ENCODE measurements around the gene TMEM213.

The TMEM213 gene

GRCh38 chr7:138825049-138825721 is 27.4 kb downstream of the TMEM213 start:
- no peaks in the 10 kb centered on the region for H3K4me1 ChIP-seq (ENCODE audit: control insufficient read depth, low read length)
- H3K4me2 ChIP-seq (ENCODE audit: low read length) = no peak overlapping the region
- no peaks in the 10 kb centered on the region for H4K20me1 ChIP-seq (ENCODE audit: control insufficient read depth, insufficient read depth, low read depth, low read length)
- no peaks in the 10 kb centered on the region for H3K27me3 ChIP-seq (ENCODE audit: control insufficient read depth, low read length)
- no peak overlapping the region for H3K27ac ChIP-seq (ENCODE audit: low read depth, low read length)
- no peak for TF ChIP-seq EZH2phosphoT487 (IDR thresholded peaks at IDR 0.05; ENCODE audit: borderline replicate concordance, low read length)
- TF ChIP-seq, protein P1, sequence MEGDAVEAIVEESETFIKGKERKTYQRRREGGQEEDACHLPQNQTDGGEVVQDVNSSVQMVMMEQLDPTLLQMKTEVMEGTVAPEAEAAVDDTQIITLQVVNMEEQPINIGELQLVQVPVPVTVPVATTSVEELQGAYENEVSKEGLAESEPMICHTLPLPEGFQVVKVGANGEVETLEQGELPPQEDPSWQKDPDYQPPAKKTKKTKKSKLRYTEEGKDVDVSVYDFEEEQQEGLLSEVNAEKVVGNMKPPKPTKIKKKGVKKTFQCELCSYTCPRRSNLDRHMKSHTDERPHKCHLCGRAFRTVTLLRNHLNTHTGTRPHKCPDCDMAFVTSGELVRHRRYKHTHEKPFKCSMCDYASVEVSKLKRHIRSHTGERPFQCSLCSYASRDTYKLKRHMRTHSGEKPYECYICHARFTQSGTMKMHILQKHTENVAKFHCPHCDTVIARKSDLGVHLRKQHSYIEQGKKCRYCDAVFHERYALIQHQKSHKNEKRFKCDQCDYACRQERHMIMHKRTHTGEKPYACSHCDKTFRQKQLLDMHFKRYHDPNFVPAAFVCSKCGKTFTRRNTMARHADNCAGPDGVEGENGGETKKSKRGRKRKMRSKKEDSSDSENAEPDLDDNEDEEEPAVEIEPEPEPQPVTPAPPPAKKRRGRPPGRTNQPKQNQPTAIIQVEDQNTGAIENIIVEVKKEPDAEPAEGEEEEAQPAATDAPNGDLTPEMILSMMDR (IDR thresholded peaks at IDR 0.05; ENCODE audit: low read depth, low read length, poor library complexity, severe bottlenecking) = no peak
- no peaks in the 10 kb centered on the region for H3K36me3 ChIP-seq (ENCODE audit: control insufficient read depth, low read length)
- no peaks in the 10 kb centered on the region for H3K79me2 ChIP-seq (ENCODE audit: control insufficient read depth, low read length)
- no peaks in the 10 kb centered on the region for H3K9me2 ChIP-seq (replicated peaks; ENCODE audit: control insufficient read depth, low read length)
- no peaks in the 10 kb centered on the region for H3F3A ChIP-seq (ENCODE audit: control insufficient read depth, insufficient read depth)
- no peaks in the 10 kb centered on the region for H3K9me3 ChIP-seq (ENCODE audit: control insufficient read depth, insufficient read depth, low read length)
- H3K4me3 ChIP-seq (ENCODE audit: low read length) = no peak overlapping the region

- no peak overlapping the region for H3K4me2 ChIP-seq (ENCODE audit: low read length)
Observed at GRCh38 chr7:138828302-138828701, 30.5 kb downstream of the TMEM213 start.

GRCh38 chr7:138829335-138829734 is 31.5 kb downstream of the TMEM213 start:
- no peak overlapping the region for H3K4me2 ChIP-seq (ENCODE audit: low read length)
- no peaks in the 10 kb centered on the region for H3K9me2 ChIP-seq (replicated peaks; ENCODE audit: control insufficient read depth, low read length)
- no peaks in the 10 kb centered on the region for H4K20me1 ChIP-seq (ENCODE audit: control insufficient read depth, insufficient read depth, low read depth, low read length)
- H3K9me3 ChIP-seq (ENCODE audit: control insufficient read depth, insufficient read depth, low read length) = no peaks in the 10 kb centered on the region
- H3K36me3 ChIP-seq (ENCODE audit: control insufficient read depth, low read length) = no peaks in the 10 kb centered on the region
- no peak for TF ChIP-seq EZH2phosphoT487 (IDR thresholded peaks at IDR 0.05; ENCODE audit: borderline replicate concordance, low read length)
- TF ChIP-seq, protein P1 (IDR thresholded peaks at IDR 0.05; ENCODE audit: low read depth, low read length, poor library complexity, severe bottlenecking) = no peak
- H3K27me3 ChIP-seq (ENCODE audit: control insufficient read depth, low read length) = no peaks in the 10 kb centered on the region
- no peaks in the 10 kb centered on the region for H3K4me1 ChIP-seq (ENCODE audit: control insufficient read depth, low read length)
- no peak overlapping the region for H3K27ac ChIP-seq (ENCODE audit: low read depth, low read length)
- H3F3A ChIP-seq (ENCODE audit: control insufficient read depth, insufficient read depth) = no peaks in the 10 kb centered on the region
- H3K79me2 ChIP-seq (ENCODE audit: control insufficient read depth, low read length) = no peaks in the 10 kb centered on the region
- H3K4me3 ChIP-seq (ENCODE audit: low read length) = no peak overlapping the region

More at GRCh38 chr7:138828302-138828701, 30.5 kb downstream of the TMEM213 start:
- H3K79me2 ChIP-seq (ENCODE audit: control insufficient read depth, low read length) = no peaks in the 10 kb centered on the region
- TF ChIP-seq EZH2phosphoT487 (IDR thresholded peaks at IDR 0.05; ENCODE audit: borderline replicate concordance, low read length) = no peak
- TF ChIP-seq, protein P1 (IDR thresholded peaks at IDR 0.05; ENCODE audit: low read depth, low read length, poor library complexity, severe bottlenecking) = no peak
- no peaks in the 10 kb centered on the region for H3K27me3 ChIP-seq (ENCODE audit: control insufficient read depth, low read length)
- no peaks in the 10 kb centered on the region for H3F3A ChIP-seq (ENCODE audit: control insufficient read depth, insufficient read depth)
- H3K4me1 ChIP-seq (ENCODE audit: control insufficient read depth, low read length) = no peaks in the 10 kb centered on the region
- no peak overlapping the region for H3K4me3 ChIP-seq (ENCODE audit: low read length)
- H3K36me3 ChIP-seq (ENCODE audit: control insufficient read depth, low read length) = no peaks in the 10 kb centered on the region
- no peak overlapping the region for H3K27ac ChIP-seq (ENCODE audit: low read depth, low read length)
- no peaks in the 10 kb centered on the region for H3K9me3 ChIP-seq (ENCODE audit: control insufficient read depth, insufficient read depth, low read length)
- no peaks in the 10 kb centered on the region for H3K9me2 ChIP-seq (replicated peaks; ENCODE audit: control insufficient read depth, low read length)
- H4K20me1 ChIP-seq (ENCODE audit: control insufficient read depth, insufficient read depth, low read depth, low read length) = no peaks in the 10 kb centered on the region

Data from DOHH2 (cell line).